K562 (cell line): Measurements from ENCODE around the gene SIK3. TPM values are rescaled to one million over a fixed set of nuclear protein-coding genes. Genes with fewer than 3 reads are reported as not detected.

Experiments
- ATAC-seq: fragments of 200-7000 bp; cut with Tn5 transposase; 3 replicates; pipeline ENCODE4 v1.9.1; 2020; ENCODE audit warnings: moderate library complexity
- BruUV-seq: library from RNA; stranded (reverse); fragments of 400-500 nt; replicated peaks from 2 replicates; lab custom pipeline; 2021; lab: Mats Ljungman, UMichigan
- CTCF ChIA-PET: fragments of 300-600 bp; formaldehyde crosslinking; extraction: SDS; loops from one replicate; lab custom pipeline; 2021; ENCODE audit warnings: low intra/inter-chr PET ratio; lab: Yijun Ruan, JAX
- POLR2A ChIA-PET: fragments of 300-600, 350-650 bp; sonication (Branson Sonifier 250); formaldehyde crosslinking; extraction: SDS; loops from one replicate; lab custom pipeline; 2021; ENCODE audit warnings: antibody characterized with exemption, inconsistent platforms; lab: Yijun Ruan, JAX
- DNase-seq, 4 experiments: peaks; one replicate each; pipeline versions ENCODE4 v3.0.0 to v3.0.0-alpha.2; 2011 to 2018; ENCODE audit warnings: low spot score in 3 of 4, mixed read lengths in 3 of 4; ENCODE audit errors: extremely low read depth in 1 of 4
- FAIRE-seq: peaks from 2 replicates; lab custom pipeline; 2011; peaks lifted over from hg19 to GRCh38; lab: Jason Lieb, UNC
- H2AFZ ChIP-seq: 2 replicates; pipeline ENCODE4 v1.6.0; 2011; ENCODE audit warnings: low read depth, low read length, control low read depth, inconsistent platforms
- H3K27ac ChIP-seq: fragments of 200-600 bp; 3 replicates; pipeline ENCODE4 v1.8.0; 2011; ENCODE audit warnings: low read depth, mild to moderate bottlenecking, control low read depth, inconsistent platforms, low read length, moderate library complexity, mixed read lengths; ENCODE audit errors: extremely low read depth
- H3K27me3 ChIP-seq, 2 experiments: fragments of 300-600 bp in 1 of 2; 2 replicates in 1 of 2; 3 replicates in 1 of 2; pipeline versions ENCODE4 v1.6.0 to v1.8.0; 2011; ENCODE audit warnings: inconsistent platforms in 2 of 2, low read length in 2 of 2, mild to moderate bottlenecking in 1 of 2, mixed read lengths in 1 of 2, moderate library complexity in 1 of 2; ENCODE audit not compliant: control insufficient read depth in 2 of 2, insufficient read depth in 2 of 2
- H3K36me3 ChIP-seq: fragments of 300-600 bp; 3 replicates; pipeline ENCODE4 v1.8.0; 2011; ENCODE audit warnings: mild to moderate bottlenecking, low read length, inconsistent platforms; ENCODE audit not compliant: control insufficient read depth, insufficient read depth
- H3K4me1 ChIP-seq, 2 experiments: fragments of 200-600 bp in 1 of 2; replicated peaks in 1 of 2; 2 replicates in 1 of 2; 3 replicates in 1 of 2; pipeline versions ENCODE4 v1.5.1 to v1.8.0; 2011; ENCODE audit warnings: inconsistent platforms in 2 of 2, low read length in 2 of 2, mild to moderate bottlenecking in 1 of 2, mixed read lengths in 1 of 2, moderate library complexity in 1 of 2; ENCODE audit not compliant: control insufficient read depth in 2 of 2, insufficient read depth in 2 of 2
- H3K4me2 ChIP-seq: 2 replicates; pipeline ENCODE4 v1.6.1; 2011; ENCODE audit warnings: low read length, control low read depth, inconsistent platforms, mixed read lengths; ENCODE audit not compliant: insufficient read depth
- H3K4me3 ChIP-seq: fragments of 200-600 bp; sonication (generic), shearing (Covaris generic); 2 replicates; pipeline ENCODE4 v1.5.1; 2016; ENCODE audit warnings: control low read depth, inconsistent platforms
- H3K79me2 ChIP-seq: fragments of 200-600 bp; 3 replicates; pipeline ENCODE4 v1.8.0; 2011; ENCODE audit warnings: low read length, inconsistent platforms; ENCODE audit not compliant: control insufficient read depth, insufficient read depth
- H3K9ac ChIP-seq, 2 experiments: 2 replicates each; pipeline versions ENCODE4 v1.6.0 to v1.6.1; 2011; ENCODE audit warnings: low read depth in 2 of 2, low read length in 2 of 2, control low read depth in 1 of 2, inconsistent platforms in 1 of 2, mild to moderate bottlenecking in 1 of 2, mixed read lengths in 1 of 2; ENCODE audit not compliant: insufficient read depth in 1 of 2
- H3K9me1 ChIP-seq: one replicate; pipeline ENCODE4 v1.6.0; 2011; ENCODE audit warnings: inconsistent platforms, mild to moderate bottlenecking, low read length, moderate library complexity; ENCODE audit not compliant: control insufficient read depth, insufficient read depth
- H3K9me3 ChIP-seq: replicated peaks from 2 replicates; pipeline ENCODE4 v1.5.1; 2011; ENCODE audit warnings: low read depth, low read length, inconsistent platforms; ENCODE audit not compliant: control insufficient read depth, insufficient read depth
- H4K20me1 ChIP-seq: replicated peaks from 2 replicates; pipeline ENCODE4 v1.6.1; 2011; ENCODE audit warnings: low read length, inconsistent platforms, mixed read lengths; ENCODE audit not compliant: control insufficient read depth, insufficient read depth
- CHD2 ChIP-seq: IDR thresholded peaks from 2 replicates; pipeline ENCODE4 v1.6.1; 2011; ENCODE audit warnings: low read depth, low read length
- GTF2B ChIP-seq: IDR thresholded peaks from 2 replicates; pipeline ENCODE4 v1.6.1; 2011; ENCODE audit not compliant: insufficient read length; ENCODE audit errors: extremely low read depth
- ID3 ChIP-seq, 2 experiments: fragments of 250-450 bp in 1 of 2; fragments of 450-650 bp in 1 of 2; sonication (Bioruptor Pico) in 1 of 2; IDR thresholded peaks; 2 replicates each; pipeline versions ENCODE4 v1.6.1 to v1.8.0; 2016 to 2021; ENCODE audit warnings: mild to moderate bottlenecking in 2 of 2, moderate library complexity in 2 of 2, missing compliant biosample characterization in 1 of 2, missing genetic modification characterization in 1 of 2
- MCM5 ChIP-seq: fragments of 450-650 bp; IDR thresholded peaks from 2 replicates; pipeline ENCODE4 v1.6.1; 2016; ENCODE audit warnings: low read depth
- PML ChIP-seq: IDR thresholded peaks from 2 replicates; pipeline ENCODE4 v1.6.1; 2012; ENCODE audit warnings: low read length, inconsistent platforms
- POLR2A ChIP-seq: fragments of 450-650 bp; conservative IDR thresholded peaks from 2 replicates; pipeline ENCODE4 v1.6.1; 2016
- RBFOX2 ChIP-seq: fragments of 200-400 bp; formaldehyde crosslinking; IDR thresholded peaks from 2 replicates; pipeline ENCODE4 v1.6.1; 2017; ENCODE audit warnings: low read depth, mild to moderate bottlenecking, low read length, moderate library complexity
- STAT5B ChIP-seq: fragments of 250-450 bp; sonication (Bioruptor Pico); IDR thresholded peaks from 2 replicates; pipeline ENCODE4 v1.8.0; 2021; ENCODE audit warnings: mild to moderate bottlenecking, inconsistent platforms
- TARDBP ChIP-seq: fragments of 450-650 bp; IDR thresholded peaks from 2 replicates; pipeline ENCODE4 v1.6.1; 2016
- TSC22D4 ChIP-seq: fragments of 450-650 bp; IDR thresholded peaks from 2 replicates; pipeline ENCODE4 v1.6.1; 2016; ENCODE audit warnings: missing genetic modification characterization, missing biosample characterization, control low read depth
- U2AF1 ChIP-seq: fragments of 200-400 bp; formaldehyde crosslinking; optimal IDR thresholded peaks from 2 replicates; pipeline ENCODE3; 2017; ENCODE audit warnings: mild to moderate bottlenecking, low read depth, low read length, moderate library complexity
- ZNF507 ChIP-seq: conservative IDR thresholded peaks from 2 replicates; pipeline ENCODE4 v1.6.1; 2017; ENCODE audit warnings: missing genetic modification characterization, missing compliant biosample characterization
- WGBS: fragments of 100-300 bp; shearing (Covaris generic); methylation state at CpG from one replicate; pipeline ENCODE4 v1.1.6; 2016; ENCODE audit warnings: low coverage, mixed read lengths; ENCODE audit not compliant: insufficient coverage; ENCODE audit errors: missing lambda C conversion rate; 5-methylcytosine and 5-hydroxymethylcytosine counted together
- in situ Hi-C: fragments of 300-500 bp; cut with MboI; formaldehyde crosslinking; loops from 4 replicates; pipeline ENCODE4 v1.15.0; 2018; ENCODE audit warnings: inconsistent platforms, mixed read lengths
- intact Hi-C: fragments of 100-400 bp; cut with micrococcal nuclease; formaldehyde crosslinking; loops from 2 replicates; pipeline ENCODE4 v1.14.2; 2022
- polyA plus RNA-seq, 8 experiments: library from polyadenylated mRNA; depleted of rRNA in 4 of 8; stranded (reverse) in 5 of 8; unstranded in 3 of 8; fragments of >200 nt; fragmentation: Nextera tagmentation in 2 of 8; fragmentation: Illumina TruSeq in 1 of 8; extraction: Ambion mirVana in 2 of 8; extraction: Trizol in 1 of 8; gene quantifications; 2 replicates each; pipeline versions ENCODE4 v1.2.1 to v1.2.3, GENCODE V29; 2011 to 2014; ENCODE audit warnings: inconsistent platforms in 1 of 8, missing spikeins in 1 of 8
- total RNA-seq, 7 experiments: library from RNA; depleted of rRNA in 6 of 7; stranded (reverse); fragments of >200 nt in 6 of 7; fragmentation: Illumina TruSeq in 2 of 7; extraction: Trizol in 2 of 7; gene quantifications; 2 replicates each; pipeline versions ENCODE4 v1.2.1 to v1.2.3, GENCODE V29; 2011 to 2021; ENCODE audit warnings: low replicate concordance in 1 of 7
- TF ChIP-seq, protein P1 (sequence below): fragments of 250-450 bp; sonication (Bioruptor Pico); IDR thresholded peaks from 2 replicates; pipeline ENCODE4 v1.5.0; 2022; ENCODE audit warnings: mild to moderate bottlenecking
- TF ChIP-seq, protein P2 (sequence below): sonication (generic); formaldehyde crosslinking; IDR thresholded peaks from 2 replicates; pipeline ENCODE4 v1.8.1; 2023; ENCODE audit warnings: mild to moderate bottlenecking, missing genetic modification reagents

SIK3 gene
- total and polyA plus RNA-seq, 9 of the 15 experiments (the other 6 are each of a cell fraction or from before 2014, with no cell fraction given): 1.6 to 21.6 (median 8.0) TPM

DNA sequence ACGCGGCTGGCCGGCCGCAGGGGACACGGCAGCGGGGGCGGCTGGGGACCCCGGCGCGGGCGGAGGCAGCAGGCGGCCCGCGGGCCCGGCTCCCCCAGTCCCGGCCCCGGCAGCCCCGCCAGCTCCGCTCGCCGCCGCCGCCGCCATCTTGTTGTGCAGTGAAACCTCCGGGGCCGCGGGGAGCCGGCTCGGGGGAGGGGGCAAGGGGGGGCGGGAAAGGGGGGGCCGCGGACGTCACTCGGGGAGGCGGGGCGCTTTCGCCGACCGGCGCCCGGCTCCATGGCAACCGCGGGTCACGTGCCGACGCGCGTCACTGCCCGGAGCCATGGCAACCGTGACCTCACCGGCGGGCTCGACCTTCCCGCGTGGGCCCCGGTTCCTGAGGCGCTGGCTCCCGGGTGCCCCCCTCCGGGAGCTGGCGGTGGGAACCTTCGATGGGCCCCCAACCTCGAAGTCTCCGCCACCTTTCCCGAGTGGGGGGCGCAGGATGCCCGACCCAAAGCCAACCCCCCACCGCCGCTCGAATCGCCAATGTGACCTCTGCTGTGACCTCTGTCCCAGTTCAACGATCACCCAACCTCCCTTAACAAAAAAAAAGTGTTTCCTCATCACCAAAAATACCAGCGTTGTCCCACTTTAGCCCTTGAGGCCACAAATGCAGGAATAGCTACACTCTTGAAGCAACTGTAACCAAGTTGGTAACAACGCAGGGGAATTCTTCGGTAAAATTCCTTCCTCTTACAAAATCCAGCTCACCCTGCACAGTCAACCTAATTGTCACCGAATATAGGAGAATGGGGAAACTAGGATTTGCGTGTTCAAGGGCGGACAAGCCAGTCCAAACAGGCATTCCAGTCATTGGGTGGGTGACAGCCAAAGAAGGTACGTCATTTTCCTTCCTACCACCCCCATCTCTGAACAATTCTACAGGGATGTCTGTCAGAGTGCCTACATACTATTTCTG lies at the start of gene SIK3 (continued):
- TF ChIP-seq ID3 (CRISPR knock-in tag; IDR thresholded peaks at IDR 0.05) (no peak), ID3 (tag; IDR thresholded peaks at IDR 0.05) (0 out of 2 replicates have a peak, but pooled peaks have one; percentile 43), RBFOX2 (peak; percentile 75), MCM5 (no peak)

DNA sequence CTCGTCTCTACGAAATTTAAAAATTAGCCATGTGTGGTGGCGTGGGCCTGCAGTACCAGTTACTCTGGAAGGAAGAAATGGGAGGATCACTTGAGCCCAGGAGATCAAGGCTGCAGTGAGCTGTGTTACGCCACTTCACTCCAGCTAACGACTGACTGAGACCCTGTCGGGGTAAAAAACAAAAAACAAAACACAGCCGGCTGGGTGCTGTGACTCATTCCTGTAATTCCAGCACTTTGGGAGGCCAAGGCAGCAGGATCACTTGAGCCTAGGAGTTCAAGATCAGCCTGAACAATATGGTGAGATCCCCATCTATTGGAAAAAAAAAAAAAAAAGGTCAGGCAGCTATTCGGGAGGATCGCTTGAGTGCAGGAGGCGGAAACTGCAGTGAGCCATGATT lies 48.3 kb upstream of the SIK3 start:
- 73% methylated on average over 8 of the region's 10 CpGs for WGBS
- H3K4me2 ChIP-seq: no peak overlapping the region
- DNase-seq: no peak
- intact Hi-C loops: no loop called here
- no peaks in the 10 kb centered on the region for H3K27me3 ChIP-seq
- H2AFZ ChIP-seq: no peak overlapping the region
- peaks cover 10 to 15% of the 10 kb centered on the region in 2 experiments; a peak in 4 of 5 replicates for H3K4me1 ChIP-seq
- in situ Hi-C loops: no loop called here
- H3K9ac ChIP-seq: peak overlapping the region in 1 of 2 experiments; percentile 50; a peak in 2 of 4 replicates
- CTCF ChIA-PET: no interaction called here
- peaks cover 6% of the 10 kb centered on the region for H4K20me1 ChIP-seq
- BruUV-seq: no TSS peak
- H3K9me3 ChIP-seq: no peaks in the 10 kb centered on the region
- H3K36me3 ChIP-seq: peaks cover 43% of the 10 kb centered on the region
- FAIRE-seq: no peak
- peaks cover 77% of the 10 kb centered on the region for H3K79me2 ChIP-seq
- ATAC-seq: no peak
- H3K9me1 ChIP-seq: no peaks in the 10 kb centered on the region
- peak overlapping the region; percentile 16; the same call in 1 of the 3 replicates for H3K27ac ChIP-seq
- POLR2A ChIA-PET: interaction anchor here (1.2 to 2.7 kb wide), 4 partner anchors 24 to 414 kb away, joined by 4 to 17 read pairs (median 4); partner anchors contain the start of gene SIDT2
- H3K4me3 ChIP-seq: no peak overlapping the region
- TF ChIP-seq CHD2: no peak
- no peak for TF ChIP-seq ZNF507
- no peak for TF ChIP-seq POLR2A
- TF ChIP-seq, protein P1, sequence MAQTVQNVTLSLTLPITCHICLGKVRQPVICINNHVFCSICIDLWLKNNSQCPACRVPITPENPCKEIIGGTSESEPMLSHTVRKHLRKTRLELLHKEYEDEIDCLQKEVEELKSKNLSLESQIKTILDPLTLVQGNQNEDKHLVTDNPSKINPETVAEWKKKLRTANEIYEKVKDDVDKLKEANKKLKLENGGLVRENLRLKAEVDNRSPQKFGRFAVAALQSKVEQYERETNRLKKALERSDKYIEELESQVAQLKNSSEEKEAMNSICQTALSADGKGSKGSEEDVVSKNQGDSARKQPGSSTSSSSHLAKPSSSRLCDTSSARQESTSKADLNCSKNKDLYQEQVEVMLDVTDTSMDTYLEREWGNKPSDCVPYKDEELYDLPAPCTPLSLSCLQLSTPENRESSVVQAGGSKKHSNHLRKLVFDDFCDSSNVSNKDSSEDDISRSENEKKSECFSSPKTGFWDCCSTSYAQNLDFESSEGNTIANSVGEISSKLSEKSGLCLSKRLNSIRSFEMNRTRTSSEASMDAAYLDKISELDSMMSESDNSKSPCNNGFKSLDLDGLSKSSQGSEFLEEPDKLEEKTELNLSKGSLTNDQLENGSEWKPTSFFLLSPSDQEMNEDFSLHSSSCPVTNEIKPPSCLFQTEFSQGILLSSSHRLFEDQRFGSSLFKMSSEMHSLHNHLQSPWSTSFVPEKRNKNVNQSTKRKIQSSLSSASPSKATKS (CRISPR knock-in tag): no peak
- TF ChIP-seq, protein P2, sequence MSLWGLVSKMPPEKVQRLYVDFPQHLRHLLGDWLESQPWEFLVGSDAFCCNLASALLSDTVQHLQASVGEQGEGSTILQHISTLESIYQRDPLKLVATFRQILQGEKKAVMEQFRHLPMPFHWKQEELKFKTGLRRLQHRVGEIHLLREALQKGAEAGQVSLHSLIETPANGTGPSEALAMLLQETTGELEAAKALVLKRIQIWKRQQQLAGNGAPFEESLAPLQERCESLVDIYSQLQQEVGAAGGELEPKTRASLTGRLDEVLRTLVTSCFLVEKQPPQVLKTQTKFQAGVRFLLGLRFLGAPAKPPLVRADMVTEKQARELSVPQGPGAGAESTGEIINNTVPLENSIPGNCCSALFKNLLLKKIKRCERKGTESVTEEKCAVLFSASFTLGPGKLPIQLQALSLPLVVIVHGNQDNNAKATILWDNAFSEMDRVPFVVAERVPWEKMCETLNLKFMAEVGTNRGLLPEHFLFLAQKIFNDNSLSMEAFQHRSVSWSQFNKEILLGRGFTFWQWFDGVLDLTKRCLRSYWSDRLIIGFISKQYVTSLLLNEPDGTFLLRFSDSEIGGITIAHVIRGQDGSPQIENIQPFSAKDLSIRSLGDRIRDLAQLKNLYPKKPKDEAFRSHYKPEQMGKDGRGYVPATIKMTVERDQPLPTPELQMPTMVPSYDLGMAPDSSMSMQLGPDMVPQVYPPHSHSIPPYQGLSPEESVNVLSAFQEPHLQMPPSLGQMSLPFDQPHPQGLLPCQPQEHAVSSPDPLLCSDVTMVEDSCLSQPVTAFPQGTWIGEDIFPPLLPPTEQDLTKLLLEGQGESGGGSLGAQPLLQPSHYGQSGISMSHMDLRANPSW (CRISPR knock-in tag): no peak
- no peak for TF ChIP-seq TARDBP
- TF ChIP-seq STAT5B: no peak
- no peak for TF ChIP-seq GTF2B
- TF ChIP-seq U2AF1: no peak
- TF ChIP-seq TSC22D4 (tag): no peak
- TF ChIP-seq PML: no peak
- TF ChIP-seq RBFOX2: no peak
